NCI-H1436 (cell line): Measurements from ENCODE around the gene SMARCA4.
"Not testable (repeated sequence)": the region's sequence is repeated elsewhere in the genome, so short reads cannot be mapped to it uniquely, and the experiment has no call there.

ENCODE experiments used
- DNase-seq: peaks from one replicate; lab custom pipeline; 2025; lab: John Stamatoyannopoulos, UW

Gene SMARCA4

DNA sequence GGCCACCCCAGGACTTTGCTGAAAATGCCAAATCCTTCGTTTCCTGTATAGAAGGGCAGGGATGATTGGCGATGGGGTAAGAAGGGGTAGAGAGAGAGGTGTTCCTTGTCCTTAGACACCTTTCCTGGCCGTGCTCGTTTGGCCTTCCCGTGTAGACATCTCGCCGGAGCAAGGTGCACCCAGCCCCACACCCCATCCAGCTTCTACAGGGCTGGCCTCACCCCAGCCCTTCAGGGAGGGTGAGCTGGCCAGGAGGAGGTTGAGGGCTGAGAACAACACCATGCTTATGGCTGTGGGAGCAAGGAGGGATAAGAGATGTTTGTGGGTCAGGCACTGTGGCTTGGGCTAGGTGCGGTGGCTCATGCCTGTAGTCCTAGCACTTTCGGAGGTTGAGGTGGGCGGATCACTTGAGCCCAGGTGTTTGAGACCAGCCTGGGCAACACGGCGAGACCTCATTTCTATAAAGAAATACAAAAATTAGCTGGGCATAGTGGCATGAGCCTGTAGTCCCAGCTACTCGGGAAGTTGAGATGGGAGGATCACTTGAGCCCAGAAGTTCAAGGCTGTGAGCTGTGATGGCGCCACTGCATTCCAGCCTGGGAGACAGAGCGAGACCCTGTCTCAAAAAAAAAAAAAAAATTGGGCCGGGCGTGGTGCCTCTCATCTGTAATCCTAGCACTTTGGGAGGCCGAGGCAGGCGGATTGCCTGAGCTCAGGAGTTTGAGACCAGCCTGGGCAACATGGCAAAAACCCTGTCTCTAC lies 15.5 kb downstream of the SMARCA4 start:
- no peak for DNase-seq

DNA sequence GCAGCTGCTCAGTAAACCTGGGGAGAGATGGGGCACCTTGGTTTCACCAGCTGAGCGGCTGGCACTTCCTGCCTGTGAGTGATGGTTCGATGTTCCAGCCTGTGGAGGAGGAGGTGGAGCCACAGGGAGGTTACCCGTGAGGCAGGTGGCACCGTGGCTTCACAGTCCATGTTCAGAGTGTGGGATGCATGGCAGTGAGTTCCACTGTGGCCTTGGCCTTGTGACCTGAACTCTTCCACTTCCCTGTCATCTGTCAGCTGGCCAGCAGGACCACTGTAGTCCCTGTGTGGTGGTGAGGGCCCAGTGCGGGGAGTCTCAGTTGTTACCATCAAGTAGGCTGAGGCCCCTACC lies 16.9 kb downstream of the SMARCA4 start:
- DNase-seq: no peak

DNA sequence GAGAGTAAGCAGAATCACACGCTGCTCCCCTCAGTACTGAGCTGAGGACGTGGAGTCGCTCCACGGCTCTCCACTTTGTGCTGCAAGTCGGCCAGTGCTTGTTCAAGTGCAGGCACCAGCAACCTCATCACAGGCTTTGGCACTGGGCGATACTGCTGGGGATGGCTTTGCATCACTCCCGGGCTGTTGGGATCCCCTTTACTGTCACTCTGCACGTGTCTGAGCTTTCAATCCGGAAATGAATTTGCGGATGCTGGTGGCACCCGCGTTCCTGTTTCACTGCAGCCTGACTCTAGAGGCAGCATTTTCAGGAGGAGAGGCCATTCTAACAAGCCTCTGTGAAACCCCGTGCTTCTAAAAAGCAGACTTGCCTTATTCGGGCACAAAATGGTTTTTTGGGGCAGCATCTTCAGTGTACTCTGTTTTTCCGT lies 19.1 kb downstream of the SMARCA4 start:
- DNase-seq: no peak

DNA sequence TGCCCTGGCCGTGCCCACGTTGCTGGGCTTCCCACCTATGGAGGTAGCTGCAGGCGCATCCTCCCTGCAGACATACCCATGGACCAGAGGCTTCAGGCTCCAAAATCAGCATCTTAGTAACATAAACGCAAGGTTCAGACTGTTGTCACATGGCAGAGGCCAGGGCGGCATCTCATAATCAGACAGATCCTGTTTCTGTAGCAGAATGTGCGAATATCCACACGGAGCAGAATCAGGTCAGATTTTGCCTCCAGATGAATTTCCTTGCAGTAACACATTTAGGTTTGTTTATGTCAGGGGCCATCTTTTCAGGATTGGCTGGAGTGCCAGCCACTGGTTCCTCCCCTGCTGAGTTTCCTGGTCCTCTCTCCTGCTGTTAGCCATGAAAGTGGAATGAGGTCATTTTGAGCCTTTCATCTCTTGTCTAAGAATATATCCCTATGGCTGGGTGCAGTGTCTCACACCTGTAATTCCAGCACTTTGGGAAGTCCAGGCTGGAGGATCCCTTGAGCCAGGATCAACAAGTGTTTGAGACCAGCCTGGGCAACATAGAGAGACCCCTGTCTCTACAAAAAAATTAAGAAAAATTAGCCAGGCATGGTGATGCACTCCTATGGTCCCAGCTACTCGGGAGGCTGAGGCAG lies 20.5 kb downstream of the SMARCA4 start:
- DNase-seq: no peak

DNA sequence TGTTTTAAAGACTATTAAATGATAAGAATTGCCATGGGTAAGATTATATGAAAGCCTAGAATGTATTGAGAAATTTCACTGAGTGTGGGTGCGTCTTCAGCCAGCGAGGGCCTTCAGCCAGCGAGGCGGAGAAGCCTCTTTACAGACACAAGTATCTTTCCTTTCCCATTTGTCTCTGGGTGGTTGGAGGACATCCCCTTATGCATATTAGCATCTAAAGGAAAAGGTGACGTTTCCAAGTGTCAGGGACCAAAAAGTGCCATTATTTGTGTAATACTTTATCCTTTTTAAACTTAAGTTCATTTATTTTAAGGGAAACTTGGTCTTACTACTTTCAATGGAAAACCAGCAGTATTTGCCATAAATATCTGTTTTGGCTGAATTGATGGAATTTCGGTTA lies 22.2 kb downstream of the SMARCA4 start:
- no peak for DNase-seq

DNA sequence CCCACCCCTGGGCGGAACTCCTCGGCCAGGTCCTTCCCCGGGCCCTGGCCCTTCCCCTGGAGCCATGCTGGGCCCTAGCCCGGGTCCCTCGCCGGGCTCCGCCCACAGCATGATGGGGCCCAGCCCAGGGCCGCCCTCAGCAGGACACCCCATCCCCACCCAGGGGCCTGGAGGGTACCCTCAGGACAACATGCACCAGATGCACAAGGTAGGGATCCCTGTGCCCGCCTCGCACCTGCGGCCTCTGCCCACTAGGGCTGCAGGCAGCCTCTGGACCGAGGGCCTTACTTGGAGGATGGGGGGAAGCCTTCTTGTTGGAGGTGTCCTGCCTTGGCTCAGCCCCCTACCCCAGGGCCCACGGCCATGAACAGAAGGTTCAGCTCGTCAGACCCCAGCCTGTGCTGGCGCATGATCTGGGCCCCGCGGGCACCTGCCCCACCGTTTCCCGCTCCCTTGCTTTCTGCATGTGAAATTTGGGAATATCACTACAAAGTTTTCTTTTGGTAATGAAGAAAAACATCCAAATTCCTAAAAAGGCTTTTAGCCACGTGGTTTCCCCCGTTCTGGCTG lies 23.4 kb downstream of the SMARCA4 start:
- DNase-seq: no peak

DNA sequence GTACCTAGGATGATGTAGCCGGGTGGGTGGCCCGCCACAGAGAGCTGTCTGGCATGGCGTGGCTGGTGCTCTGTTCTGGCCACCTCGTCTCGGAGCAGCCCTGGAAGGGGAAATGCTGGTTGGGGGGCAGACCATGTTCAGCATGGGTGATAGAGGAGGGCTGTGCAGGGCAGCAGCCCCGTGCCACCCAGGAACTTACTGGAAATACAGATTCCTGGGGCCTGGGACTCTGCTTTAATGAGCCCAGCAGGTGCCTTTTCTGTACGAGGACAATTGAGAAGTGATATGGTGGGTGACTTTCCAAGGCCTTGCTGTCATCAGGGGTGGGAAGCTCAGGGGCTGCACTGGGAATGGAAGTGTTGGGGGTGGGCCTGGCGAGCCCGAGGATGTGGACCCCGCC lies 24.7 kb downstream of the SMARCA4 start:
- no peak for DNase-seq

DNA sequence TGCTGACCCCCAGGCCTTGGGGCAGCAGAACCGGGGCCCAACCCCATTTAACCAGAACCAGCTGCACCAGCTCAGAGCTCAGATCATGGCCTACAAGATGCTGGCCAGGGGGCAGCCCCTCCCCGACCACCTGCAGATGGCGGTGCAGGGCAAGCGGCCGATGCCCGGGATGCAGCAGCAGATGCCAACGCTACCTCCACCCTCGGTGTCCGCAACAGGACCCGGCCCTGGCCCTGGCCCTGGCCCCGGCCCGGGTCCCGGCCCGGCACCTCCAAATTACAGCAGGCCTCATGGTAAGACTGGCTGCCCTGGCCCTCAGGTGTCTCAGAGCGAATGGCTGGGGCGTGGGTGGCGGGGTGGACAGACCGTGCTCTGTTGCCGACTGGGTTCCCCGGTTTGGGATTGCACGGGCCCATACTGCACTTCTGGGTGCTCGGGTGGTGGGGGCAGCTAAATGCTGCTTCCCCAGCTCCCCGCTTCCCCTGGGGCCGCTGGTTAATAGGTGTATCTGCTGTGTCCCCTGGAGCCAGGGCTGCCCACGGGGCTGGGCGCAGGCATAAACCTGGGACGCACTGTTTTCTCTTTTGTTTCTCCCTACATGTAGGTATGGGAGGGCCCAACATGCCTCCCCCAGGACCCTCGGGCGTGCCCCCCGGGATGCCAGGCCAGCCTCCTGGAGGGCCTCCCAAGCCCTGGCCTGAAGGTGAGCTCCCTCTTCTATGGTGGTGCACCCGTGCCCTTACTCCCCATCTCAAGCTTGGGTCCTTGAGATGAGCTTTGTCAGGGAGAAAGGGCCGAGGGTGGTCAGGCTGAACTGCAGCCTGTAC lies 25.7 kb downstream of the SMARCA4 start:
- DNase-seq: no peak

DNA sequence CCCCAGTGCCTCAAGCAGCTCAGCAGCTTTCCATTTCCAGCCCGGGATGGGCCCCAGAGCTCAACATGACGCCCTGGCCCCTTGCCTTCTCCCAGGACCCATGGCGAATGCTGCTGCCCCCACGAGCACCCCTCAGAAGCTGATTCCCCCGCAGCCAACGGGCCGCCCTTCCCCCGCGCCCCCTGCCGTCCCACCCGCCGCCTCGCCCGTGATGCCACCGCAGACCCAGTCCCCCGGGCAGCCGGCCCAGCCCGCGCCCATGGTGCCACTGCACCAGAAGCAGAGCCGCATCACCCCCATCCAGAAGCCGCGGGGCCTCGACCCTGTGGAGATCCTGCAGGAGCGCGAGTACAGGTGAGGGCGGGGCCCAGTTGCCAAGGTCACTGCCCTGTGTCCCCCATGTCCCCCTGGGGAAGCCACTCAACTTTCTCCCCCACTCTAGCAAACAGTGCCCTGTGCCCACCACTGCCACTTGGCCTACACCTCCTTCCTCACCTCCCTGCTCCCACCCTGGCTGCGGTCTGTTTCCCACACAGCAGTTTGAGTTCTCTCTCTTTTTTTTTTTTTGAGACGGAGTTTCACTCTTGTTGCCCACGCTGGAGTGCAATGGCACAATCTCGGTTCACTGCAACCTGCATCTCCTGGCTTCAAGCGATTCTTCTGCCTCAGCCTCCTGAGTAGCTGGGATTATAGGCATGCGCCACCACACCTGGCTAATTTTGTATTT lies 26.9 kb downstream of the SMARCA4 start:
- DNase-seq: no peak

DNA sequence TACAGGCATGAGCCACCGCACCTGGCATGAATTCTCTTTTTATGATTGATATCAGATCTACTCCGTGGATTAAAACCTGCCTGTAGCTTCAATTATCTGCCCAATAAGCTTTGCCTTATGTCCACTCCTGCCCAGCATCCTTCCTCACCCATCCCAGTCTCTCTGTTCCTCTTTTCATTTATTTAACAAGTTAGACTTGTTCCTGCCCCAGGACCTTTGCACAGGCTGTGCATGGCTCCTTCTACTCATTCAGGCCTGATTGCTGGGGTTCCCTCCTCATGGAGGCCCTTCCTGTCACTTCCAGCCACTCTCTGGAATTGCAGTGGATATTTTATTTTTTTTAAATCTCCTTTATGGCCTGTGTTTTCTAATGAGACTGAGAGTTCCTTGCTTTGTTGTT lies 27.6 kb downstream of the SMARCA4 start:
- no peak for DNase-seq

DNA sequence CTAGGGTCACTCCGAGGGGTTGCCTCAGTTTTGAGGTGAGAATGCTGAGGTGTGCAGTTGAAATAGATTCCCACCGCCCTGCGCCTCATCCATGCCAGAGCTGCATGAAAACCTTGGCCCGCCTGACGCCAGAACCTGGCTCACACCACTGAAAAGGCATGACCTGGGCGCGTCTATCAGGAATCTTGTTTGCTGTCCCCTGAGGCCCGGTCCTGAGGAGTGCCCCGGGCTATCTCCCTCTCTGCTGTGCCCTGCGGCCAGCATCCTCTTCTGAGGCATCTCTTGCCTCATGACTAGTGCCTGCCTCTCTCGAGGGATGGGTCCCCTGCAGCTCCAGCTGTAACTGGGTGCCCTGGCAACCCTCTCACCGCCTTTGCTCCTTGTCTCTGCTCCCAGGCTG lies 28.1 kb downstream of the SMARCA4 start:
- DNase-seq: no peak

DNA sequence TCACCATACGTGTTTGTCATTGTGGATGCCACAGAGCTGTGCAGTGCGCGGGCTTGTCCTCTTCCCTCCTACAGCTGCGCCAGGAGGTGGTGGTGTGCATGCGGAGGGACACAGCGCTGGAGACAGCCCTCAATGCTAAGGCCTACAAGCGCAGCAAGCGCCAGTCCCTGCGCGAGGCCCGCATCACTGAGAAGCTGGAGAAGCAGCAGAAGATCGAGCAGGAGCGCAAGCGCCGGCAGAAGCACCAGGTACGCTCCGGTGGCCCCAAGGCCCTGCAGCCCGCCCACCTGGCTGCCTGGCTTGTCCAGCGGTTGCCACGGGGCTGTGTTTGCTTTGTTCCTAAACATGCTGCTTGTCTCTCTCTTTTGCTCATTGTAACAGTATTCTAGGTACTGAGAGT lies 30.2 kb downstream of the SMARCA4 start:
- DNase-seq: no peak

DNA sequence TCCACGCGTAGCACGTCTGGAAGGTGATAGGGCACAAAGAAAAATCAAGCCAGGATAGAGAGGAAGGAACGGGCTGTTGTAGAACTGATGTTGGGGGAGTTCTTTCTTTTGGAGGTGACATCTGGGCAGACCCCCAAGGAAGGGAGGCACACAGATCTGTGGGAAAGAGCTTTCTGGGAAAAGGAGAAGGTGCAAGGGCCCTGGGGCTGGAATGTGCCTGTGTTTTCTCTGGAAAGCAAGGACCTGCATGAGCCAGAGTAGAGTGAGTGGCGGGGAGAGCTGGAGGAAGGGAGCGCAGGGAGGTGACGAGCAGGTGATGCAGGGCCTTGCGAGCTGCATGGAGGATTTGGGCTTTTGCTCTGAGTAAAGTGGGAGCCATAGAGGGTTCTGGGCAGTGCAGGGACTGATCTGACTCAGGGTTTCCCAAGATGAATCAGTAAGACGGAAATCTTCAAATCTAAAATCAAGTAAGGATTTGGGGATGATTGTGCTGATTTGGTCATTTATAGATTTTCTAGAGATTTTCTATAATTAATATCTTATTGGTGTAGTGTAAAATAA lies 30.8 kb downstream of the SMARCA4 start:
- no peak for DNase-seq

DNA sequence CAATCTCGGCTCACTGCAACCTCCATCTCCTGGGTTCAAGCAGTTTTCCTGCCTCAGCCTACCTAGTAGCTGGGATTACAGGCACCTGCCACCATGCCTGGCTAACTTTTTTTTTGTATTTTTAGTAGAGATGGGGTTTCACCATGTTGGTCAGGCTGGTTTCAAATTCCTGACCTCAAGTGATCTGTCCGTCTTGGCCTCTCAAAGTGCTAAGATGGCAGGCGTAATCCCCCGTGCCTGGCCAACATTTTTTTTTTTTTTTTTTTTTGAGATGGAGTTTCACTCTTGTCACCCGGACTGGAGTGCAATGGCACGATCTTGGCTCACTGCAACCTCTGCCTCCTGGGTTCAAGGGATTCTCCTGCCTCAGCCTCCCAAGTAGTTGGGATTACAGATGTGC lies 31.3 kb downstream of the SMARCA4 start:
- DNase-seq: not testable (repeated sequence)

DNA sequence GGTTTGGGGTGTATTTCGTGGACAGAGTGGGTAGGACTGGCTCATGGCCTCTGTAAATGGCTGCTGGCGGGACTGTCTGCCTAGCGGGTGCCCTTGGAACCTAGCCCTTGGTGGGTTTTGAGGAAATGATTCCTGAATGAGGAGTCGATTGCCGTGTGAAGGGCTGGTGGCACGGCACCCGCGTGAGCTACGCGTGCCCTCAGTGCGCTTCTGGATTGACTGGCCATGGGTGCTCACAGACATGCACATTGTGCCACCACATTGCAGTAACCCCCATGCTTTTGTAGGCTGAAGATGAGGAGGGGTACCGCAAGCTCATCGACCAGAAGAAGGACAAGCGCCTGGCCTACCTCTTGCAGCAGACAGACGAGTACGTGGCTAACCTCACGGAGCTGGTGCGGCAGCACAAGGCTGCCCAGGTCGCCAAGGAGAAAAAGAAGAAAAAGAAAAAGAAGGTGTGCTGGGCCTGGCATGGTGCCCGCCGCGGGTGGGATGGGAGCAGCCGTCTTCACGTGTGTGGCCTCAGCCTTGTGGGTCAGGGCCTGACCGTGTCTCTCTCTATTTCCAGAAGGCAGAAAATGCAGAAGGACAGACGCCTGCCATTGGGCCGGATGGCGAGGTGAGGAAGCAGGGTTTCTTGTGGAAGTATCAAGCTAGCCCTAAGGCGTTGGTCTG lies 35.2 kb downstream of the SMARCA4 start:
- no peak for DNase-seq

DNA sequence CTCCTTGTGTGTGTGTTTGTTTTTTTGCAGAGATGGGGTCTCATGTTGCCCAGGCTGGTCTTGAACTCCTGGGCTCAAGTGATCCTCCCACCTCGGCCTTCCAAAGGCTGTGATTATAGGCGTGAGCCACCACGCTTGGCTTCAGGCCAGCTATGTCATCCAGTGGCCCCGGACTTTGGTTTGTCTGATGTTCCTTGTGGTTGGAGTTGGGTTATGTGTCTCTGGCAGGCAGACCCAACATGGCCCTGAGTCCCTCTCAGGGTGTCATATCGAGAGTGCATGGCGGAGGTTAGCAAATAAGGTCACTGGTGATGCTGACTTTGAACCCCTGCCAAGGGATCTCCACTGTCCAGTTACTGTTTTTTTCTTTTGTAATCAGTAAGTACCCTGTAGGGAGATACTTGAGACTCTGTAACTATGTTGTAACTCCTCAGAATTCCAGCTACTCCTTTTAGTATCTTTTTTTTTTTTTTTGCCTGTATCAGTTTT lies 37.3 kb downstream of the SMARCA4 start:
- DNase-seq: no peak

DNA sequence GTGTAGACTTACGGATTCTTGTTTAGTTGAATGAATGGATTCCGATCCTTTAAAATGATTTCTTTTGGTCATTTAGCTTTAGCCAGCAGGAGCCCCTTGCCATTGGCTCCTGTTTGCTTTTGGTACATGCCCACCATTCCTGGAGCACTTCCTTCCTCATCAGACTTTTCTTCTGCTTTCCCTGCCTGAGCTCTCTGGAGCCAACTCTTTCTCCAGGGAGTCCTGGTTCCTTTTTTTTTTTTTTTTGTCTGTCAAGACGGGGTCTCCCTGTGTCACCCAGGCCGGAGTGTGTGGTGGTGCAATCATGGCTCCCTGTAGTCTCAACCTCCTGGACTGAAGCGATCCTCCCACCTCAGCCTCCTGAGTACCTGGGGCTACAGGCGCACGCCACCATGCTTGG lies 37.8 kb downstream of the SMARCA4 start:
- DNase-seq: no peak

DNA sequence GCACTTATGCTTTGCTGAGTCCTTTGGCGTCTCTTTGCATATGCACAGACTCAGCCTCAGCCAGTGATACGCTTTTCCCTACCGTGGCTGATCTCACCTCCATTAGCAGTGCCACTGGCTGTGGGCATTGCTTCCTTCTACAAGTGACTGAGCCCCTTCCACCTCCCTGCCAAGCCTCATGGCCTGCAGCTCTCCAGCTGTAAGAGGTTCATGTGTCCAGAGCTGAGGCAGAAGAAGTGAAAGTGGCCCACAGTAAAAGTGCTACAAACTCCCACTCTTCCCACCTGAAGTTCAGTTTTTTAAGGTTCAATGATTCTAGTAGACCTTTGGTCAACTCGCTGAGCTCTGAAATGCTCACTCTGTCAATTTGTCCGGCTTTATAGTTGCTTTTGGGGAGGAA lies 44.7 kb downstream of the SMARCA4 start:
- no peak for DNase-seq

DNA sequence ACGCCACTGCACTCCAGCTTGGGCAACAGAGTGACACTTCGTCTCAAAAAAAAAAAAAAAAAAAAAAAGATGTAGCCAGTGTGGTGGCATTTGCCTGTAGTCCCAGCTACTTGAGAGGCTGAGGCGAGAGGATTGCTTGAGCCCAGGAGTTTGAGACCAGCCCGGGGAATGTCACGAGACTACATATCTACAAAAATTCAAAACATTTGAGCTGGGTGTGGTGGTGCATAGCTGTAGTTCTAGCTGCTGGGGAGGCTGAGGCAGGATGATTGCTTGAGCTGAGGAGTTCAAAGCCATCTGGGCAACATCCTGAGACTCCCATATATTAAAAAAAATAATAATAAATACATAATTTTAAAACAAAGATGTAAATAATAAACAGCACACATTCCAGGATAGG lies 46.6 kb downstream of the SMARCA4 start:
- no peak for DNase-seq

DNA sequence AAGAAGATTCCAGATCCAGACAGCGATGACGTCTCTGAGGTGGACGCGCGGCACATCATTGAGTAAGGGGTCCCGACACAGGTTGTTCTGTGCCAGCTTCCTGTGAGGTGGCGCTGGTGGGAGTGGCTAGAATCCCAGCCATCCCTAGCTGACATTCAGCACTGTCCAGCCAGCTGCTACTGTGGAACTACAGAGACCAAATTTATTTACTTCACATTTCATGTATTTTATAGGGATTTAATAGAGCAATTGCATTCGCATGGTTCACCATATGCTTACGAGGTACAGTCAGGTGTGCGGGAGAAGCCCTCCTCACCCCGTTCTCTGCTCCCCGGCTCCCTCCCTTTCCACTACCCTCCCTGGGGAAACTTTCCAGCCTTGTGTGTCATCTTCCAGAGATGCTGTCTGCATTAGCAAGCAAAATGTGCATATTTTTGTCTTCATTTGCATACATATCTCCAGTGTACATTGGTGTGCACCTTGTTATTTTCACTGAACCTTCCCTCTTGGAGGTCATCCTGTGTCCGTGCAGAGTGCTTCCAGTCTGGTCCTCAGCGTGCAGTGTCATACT lies 47.2 kb downstream of the SMARCA4 start:
- DNase-seq: no peak

DNA sequence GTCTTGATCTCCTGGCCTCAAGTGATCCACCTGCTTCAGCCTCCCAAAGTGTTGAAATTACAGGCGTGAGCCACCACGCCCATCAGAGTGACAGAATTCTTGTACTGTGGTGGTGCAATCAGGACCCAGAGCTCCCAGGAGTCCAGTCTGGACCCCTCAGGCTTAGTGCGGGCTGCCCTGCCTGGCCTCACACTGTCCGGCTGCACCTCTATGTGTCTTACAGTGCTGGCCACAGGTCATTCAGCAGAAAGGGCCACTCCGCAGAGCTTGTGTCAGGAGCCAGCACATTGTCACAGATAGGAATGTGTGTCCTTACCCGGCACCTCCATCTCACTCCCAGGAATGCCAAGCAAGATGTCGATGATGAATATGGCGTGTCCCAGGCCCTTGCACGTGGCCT lies 49.2 kb downstream of the SMARCA4 start:
- no peak for DNase-seq
